OCI-M2 (cell line): ENCODE measurements around the gene RNF168.
"Not testable (repeated sequence)": the region's sequence is repeated elsewhere in the genome, so short reads cannot be mapped to it uniquely, and the experiment has no call there.

Experiments used
- DNase-seq: peaks from one replicate; lab custom pipeline; 2025; ENCODE audit not compliant: unreplicated experiment; lab: John Stamatoyannopoulos, UW

RNF168 gene

GRCh38 chr3:196503196-196504076, at the start of gene RNF168:
Gene RNF168, minus strand, starts transcription at chr3:196503768. Its CDS starts 595 bp downstream, at chr3:196503173.
- DNase-seq: peak; percentile 42

GRCh38 chr3:196552253-196552652, 48.7 kb upstream of the RNF168 start:
- no peak for DNase-seq

GRCh38 chr3:196550172-196550571, 46.6 kb upstream of the RNF168 start:
- not testable (repeated sequence) for DNase-seq

GRCh38 chr3:196549312-196549711, 45.7 kb upstream of the RNF168 start:
- DNase-seq: not testable (repeated sequence)

- DNase-seq: no peak
Observed at GRCh38 chr3:196547067-196547466, 43.5 kb upstream of the RNF168 start.

- DNase-seq: no peak
Observed at GRCh38 chr3:196546537-196546936, 43.0 kb upstream of the RNF168 start.

GRCh38 chr3:196544491-196544992, 41.0 kb upstream of the RNF168 start:
- no peak for DNase-seq

- DNase-seq: no peak
Observed at GRCh38 chr3:196541684-196542445, 38.3 kb upstream of the RNF168 start.

- peak; percentile 4 for DNase-seq
Observed at GRCh38 chr3:196537319-196537984, 33.9 kb upstream of the RNF168 start.

- DNase-seq: no peak
Observed at GRCh38 chr3:196533260-196533681, 29.7 kb upstream of the RNF168 start.

GRCh38 chr3:196531418-196531817, 27.9 kb upstream of the RNF168 start:
- DNase-seq: no peak

- DNase-seq: no peak
Observed at GRCh38 chr3:196528639-196529233, 25.2 kb upstream of the RNF168 start.

GRCh38 chr3:196525141-196525540, 21.6 kb upstream of the RNF168 start:
- DNase-seq: no peak

GRCh38 chr3:196524527-196524926, 21.0 kb upstream of the RNF168 start:
- DNase-seq: no peak

GRCh38 chr3:196523841-196524240, 20.3 kb upstream of the RNF168 start:
- no peak for DNase-seq

GRCh38 chr3:196521291-196521690, 17.7 kb upstream of the RNF168 start:
- DNase-seq: not testable (repeated sequence)

GRCh38 chr3:196519718-196520082, 16.1 kb upstream of the RNF168 start:
- no peak for DNase-seq

- DNase-seq: no peak
Observed at GRCh38 chr3:196518966-196519717, 15.6 kb upstream of the RNF168 start.

GRCh38 chr3:196517919-196518318, 14.4 kb upstream of the RNF168 start:
- no peak for DNase-seq

GRCh38 chr3:196517162-196517800, 13.7 kb upstream of the RNF168 start:
- no peak for DNase-seq
